GM12874 (cell line): ENCODE data around the gene CHST12.

Experiments
- TF ChIP-seq, protein P1 (sequence below): IDR thresholded peaks from 2 replicates; pipeline ENCODE4 v1.5.1; 2011; ENCODE audit warnings: low read depth, mild to moderate bottlenecking, control low read depth, low read length, moderate library complexity; ENCODE audit not compliant: insufficient read depth

The CHST12 gene

DNA sequence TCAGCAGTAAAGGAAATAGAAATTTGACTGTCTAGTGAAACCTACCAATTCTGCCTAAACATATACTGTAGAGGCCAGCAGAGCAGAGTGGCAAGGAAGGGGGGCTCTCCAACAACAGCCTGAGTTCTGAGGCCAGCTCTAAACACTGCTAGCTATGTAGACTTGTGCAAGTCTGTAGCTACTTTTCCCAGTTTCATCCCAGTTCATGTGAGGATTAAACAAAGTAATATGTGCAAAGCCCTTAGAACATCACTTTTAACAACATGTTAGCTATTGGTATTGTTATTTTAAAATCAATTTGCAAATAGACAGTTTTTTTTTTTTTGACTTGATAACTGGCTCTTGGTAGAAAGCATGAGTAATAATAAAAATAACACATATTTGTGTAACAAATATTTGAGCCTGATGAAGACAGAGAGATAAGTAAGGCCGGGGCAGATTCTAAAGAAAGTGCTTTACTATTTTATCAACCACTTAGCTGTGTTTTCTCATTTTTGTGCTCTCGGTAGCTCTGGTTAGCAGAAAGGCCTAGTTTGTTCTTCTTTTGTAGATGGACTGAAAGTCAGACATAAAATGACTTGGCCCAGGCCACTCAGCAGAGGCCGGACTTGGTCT, 9.3 kb downstream of the CHST12 start:
- TF ChIP-seq, protein P1, sequence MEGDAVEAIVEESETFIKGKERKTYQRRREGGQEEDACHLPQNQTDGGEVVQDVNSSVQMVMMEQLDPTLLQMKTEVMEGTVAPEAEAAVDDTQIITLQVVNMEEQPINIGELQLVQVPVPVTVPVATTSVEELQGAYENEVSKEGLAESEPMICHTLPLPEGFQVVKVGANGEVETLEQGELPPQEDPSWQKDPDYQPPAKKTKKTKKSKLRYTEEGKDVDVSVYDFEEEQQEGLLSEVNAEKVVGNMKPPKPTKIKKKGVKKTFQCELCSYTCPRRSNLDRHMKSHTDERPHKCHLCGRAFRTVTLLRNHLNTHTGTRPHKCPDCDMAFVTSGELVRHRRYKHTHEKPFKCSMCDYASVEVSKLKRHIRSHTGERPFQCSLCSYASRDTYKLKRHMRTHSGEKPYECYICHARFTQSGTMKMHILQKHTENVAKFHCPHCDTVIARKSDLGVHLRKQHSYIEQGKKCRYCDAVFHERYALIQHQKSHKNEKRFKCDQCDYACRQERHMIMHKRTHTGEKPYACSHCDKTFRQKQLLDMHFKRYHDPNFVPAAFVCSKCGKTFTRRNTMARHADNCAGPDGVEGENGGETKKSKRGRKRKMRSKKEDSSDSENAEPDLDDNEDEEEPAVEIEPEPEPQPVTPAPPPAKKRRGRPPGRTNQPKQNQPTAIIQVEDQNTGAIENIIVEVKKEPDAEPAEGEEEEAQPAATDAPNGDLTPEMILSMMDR, result no peak

DNA sequence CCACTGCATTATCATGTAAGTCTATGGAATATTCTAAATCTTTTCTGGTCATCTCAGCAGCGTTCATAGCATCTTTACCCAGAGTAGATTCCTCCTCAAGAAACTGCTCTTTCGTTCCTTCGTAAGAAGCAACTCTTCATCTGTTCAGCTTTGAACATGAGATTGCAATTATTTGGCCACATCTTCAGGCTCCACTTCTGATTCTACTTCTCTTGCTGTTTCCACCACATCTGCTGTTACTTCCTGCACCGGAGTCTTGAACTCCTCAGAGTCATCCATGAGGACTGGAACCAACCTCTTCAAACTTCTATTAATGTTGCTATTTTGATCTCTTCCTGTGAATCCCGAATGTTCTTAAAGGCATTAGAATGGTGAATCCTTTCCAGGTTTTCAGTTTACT, 12.7 kb downstream of the CHST12 start:
- TF ChIP-seq, protein P1, result no peak

DNA sequence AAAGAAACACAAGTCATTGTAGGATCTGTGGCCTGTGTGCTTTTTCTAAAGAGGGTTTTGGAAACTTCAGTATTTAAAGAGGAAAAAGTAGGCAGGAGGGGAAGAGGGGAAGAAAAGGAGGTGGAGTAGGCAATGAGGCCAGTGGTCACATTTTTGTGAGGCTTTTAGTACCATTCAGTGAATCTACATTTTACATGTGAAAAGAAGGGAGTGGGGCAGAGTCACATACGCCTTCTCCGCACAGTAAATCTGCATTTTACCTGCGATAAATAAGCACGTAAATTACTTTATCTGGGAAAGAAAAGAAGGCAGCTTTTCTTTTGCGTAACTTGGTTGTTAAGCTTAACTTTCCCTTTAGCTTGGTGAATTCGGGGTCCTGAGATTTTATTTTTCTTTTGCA, 13.2 kb downstream of the CHST12 start:
- TF ChIP-seq, protein P1, result no peak

DNA sequence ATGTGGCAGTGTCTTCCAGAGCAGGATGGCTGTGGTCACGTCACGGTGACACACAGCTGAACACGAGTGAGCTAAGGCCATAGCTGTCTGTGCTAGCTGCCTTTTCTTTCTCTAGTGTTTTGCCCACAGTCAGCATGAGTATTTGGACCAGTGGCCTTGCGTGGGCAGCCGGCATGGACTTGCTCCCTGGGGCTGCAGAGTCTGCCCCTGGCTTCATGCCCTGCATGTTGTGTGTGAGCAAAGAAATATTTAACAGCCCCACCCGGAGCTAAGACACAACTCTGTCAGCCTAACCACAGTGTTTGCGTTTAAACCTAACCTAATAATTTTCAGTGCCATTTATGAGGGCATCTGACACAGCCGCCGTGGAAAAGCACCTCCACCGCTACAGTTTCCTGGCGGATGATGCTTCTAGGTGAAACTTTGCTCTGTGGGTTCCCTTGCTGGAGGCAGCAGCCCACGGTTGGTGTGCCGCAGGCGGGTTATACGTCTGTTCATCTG, 14.6 kb downstream of the CHST12 start:
- TF ChIP-seq, protein P1, result no peak

DNA sequence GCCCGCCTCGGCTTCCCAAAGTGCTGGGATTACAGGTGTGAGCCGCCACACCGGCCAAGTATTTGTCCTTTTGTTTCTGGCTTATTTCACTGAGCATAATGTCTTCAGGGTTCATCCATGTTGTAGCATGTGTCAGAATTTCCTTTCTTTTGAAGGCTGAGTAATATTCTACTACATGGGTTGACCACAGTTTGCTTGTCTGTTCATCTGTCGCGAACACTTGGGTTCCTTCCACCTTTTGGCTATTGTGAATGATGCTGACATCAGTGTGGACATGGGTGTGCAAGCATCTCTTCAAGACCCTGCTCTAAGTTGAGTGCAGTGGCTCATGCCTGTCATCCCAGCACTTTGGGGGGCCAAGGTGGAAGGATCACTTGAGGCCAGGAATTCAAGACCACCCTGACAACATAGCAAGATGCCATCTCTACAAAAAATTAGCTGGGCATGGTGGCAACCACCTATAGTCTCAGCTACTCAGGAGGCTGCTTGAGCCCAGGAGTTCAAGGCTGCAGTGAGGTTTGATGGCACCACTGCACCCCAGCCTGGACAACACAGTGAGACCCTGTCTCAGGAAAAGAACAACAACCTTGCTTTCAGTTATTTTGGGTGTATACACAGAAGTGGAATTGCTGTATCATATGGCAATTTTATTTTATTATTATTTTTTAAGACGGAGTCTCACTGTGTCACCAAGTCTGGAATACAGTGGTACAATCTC, 17.0 kb downstream of the CHST12 start:
- TF ChIP-seq, protein P1, result no peak

DNA sequence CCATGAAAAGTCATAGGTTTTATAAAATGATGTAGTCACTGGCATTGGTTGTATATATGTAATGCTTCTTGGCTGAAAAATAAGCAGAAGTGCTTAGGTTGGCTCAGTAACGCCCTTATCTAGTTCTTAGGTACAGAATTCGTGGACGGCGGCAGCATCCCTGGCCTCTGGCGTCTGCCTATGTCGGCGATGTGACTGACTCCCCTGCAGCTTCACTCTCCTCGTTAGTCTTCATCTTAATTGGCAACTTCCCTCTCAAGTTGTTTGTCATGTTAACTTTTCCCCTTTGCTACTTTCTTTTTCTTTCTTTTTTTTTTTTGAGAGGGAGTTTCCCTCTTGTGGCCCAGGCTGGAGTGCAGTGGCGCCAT, 18.5 kb downstream of the CHST12 start:
- TF ChIP-seq, protein P1, result no peak

DNA sequence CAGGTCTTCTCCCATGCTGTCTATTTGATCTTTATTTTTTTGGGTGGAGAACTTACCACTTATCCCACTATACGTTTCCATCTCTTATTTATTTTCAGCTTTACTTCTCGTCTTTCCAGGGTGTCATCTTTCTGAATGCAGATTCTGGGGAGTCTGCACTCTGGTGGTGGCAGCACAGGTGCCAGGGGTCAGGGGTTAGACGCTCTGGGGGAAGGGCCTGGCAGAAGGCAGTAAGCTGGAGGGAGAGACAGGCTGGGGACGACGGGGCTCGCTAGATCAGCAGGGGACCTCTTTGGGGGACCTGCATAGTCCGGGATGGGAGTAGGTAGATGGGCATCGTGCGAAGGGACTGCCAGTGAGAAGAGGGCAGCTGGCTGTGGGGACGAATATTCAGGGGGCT, 22.3 kb downstream of the CHST12 start:
- TF ChIP-seq, protein P1, result no peak
